Daoy (cell line): ENCODE data around the gene LHPP. TPM values are rescaled to one million over a fixed set of nuclear protein-coding genes. Genes with fewer than 3 reads are reported as not detected.

Experiments
- DNase-seq: peaks from one replicate; pipeline ENCODE4 v3.0.0-alpha.2; 2015; ENCODE audit warnings: low read depth
- total RNA-seq: library from RNA; depleted of rRNA; stranded (reverse); fragments of >200 nt; shearing (Covaris generic); gene quantifications from 2 replicates; pipeline ENCODE4 v1.2.3, GENCODE V29; 2014

LHPP gene
- total RNA-seq, 1 experiment from 2014 or later: 2.6 TPM

DNA sequence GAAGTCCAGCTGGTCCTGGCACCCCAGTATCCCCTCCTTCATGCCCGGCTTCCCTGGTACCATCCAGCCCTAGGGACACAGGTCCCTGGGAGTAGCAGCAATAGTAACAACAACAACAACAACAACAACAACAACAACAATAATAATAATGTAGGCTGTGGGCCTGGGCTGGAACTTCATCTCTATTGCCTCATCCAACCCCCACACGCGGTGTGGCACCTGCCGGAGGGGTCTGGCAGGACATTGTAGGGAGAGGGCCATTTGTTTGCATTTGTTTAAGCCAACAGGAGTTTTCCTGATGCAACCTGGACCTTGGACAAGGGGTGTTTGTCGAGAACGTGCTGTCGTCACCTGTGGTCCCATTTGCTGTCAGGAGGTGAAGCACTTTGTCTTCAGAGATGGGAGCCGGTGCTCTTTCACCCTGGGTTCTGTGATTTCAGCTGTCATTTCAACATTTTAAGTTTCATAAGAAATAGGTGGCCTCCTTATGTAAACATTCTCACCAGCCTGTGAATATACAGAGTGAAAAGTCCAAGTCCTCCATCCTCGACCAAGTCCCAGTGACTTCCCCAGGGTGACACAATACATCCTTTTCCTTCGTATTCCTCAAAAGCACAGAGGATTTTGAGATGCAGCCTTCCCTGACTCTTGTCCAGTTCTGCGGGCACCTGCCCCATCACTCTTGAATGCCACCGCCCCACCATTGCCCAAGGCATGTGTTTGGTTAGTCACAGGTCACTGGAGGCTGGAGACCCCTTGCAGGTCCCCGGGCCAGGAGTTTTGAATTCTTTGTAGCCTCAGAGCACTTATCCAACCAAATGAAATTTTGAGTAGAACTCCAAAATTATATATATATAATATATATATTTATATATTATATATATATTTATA is 9.2 kb downstream of the LHPP start:
- DNase-seq: no peak

- no peak for DNase-seq
These were observed 10.4 kb downstream of the LHPP start for GRCh38 chr10:124472071-124472470.

GRCh38 chr10:124473070-124473469 is 11.4 kb downstream of the LHPP start:
- DNase-seq: no peak

GRCh38 chr10:124474514-124475070 is 13.0 kb downstream of the LHPP start:
- DNase-seq: no peak

GRCh38 chr10:124476043-124476725 is 14.6 kb downstream of the LHPP start:
- no peak for DNase-seq

DNA sequence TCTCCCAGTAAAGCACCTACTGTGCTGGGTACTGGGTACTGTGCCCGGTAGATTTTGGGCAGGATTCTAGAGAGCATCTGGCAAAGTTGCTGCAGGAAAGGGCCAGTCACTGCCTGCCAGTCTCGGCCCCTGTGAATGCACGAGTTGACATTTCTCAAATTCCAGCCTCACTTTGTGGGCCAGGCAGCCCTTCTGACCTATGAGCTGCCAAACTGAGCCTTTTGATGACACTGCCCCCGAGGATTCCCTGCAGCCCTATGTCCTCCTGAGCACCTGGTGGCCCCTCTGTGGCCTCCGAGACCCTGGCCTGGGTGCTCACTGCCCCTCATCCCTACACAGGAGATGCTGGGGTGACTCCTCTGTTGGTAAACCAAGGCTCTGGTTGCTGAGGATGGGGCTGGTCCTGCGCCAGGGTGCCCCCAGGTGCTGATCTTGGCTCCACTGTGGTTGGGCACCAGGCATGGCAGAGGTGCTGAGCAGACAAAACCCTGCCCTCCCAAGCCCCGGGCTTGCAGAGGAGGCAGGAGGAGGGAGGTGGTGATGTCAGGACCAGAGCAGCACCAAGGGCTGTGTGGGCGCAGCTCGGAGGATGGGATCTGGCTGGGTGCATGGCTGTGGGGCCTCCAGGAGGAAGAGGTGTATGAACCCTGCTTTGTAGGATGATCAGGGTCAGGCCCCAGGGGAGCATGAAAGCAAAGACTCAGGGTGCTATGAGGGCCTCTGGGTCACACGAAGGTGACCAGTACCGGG is 16.2 kb downstream of the LHPP start:
- DNase-seq: no peak

GRCh38 chr10:124478515-124478914 is 16.9 kb downstream of the LHPP start:
- no peak for DNase-seq

GRCh38 chr10:124480860-124481259 is 19.2 kb downstream of the LHPP start:
- no peak for DNase-seq

GRCh38 chr10:124481717-124482116 is 20.1 kb downstream of the LHPP start:
- no peak for DNase-seq

- no peak for DNase-seq
These were observed 20.7 kb downstream of the LHPP start for GRCh38 chr10:124482236-124482800.

DNA sequence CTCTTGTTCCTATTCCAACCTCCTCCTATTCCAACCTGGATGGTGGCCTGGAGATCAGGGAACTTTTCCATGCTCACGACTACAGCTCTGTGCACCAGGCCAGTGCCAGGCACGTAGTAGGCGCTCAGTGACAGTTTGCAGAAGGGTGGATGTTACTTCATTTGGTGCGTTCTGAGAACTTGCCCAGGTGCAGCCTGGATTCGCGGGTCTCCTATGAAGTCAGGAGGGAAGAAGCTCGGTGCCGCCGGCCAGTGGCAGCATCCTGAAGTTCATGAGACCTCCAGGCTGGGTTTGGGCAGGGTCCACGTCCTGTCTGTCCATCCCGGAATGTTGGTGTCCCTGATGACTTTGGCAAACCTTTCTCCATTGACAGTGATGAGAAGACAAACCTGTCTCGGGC is 21.3 kb downstream of the LHPP start:
- no peak for DNase-seq

GRCh38 chr10:124484031-124484430 is 22.4 kb downstream of the LHPP start:
- no peak for DNase-seq

DNA sequence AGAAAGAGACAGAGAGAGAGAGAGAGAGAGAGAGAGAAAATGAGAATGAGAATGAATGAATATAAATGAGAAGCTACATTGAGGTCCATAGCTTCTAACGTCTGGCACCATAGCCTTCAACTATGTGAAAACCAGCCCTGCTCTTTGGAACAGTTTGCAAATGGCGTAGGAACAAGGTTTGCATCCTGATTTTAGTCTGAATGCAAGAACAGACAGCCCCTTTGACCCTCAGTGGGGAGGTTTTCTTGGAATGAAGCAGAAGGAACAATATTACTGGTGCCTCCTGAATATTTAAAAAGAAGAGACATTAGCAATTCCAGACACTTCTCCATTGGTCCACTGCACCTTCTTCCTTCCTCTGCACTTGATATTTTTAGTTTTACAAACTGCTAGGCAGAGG is 23.0 kb downstream of the LHPP start:
- DNase-seq: no peak

- DNase-seq: no peak
These were observed 25.0 kb downstream of the LHPP start for GRCh38 chr10:124486635-124487034.

GRCh38 chr10:124491105-124491504 is 29.5 kb downstream of the LHPP start:
- no peak for DNase-seq

GRCh38 chr10:124492266-124492665 is 30.6 kb downstream of the LHPP start:
- no peak for DNase-seq

DNA sequence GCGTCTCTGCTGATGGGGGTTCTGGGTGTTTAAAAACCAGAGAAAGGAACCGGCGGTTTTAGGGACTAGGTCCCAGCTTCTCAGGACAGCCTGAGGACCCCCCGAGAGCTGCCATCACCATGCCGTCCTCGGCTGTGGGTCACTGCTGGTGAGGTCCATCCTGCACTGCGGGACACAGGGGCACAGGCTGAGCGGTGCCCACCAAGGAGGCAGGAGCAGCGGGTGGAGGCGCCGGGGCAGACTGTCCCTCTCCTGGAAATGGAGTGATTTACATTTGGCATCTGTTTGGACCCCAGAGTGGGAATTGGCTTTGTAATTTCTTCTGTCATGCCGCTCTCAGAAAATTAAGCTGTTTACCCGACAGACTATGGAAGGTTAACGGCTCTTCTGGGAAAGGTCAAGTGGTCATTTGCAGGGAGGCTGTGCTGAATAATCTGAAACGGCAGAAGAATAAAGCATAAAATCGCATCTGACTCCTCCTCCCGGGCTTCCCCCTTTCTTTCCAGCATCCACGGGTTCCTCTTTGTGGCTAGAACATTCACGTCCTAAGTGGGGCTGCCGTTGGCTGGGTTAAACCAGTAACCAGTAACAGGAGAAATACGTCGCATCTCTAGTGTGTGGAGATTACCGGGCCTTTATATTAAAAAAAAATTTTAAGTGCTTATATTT is 31.7 kb downstream of the LHPP start:
- DNase-seq: no peak

GRCh38 chr10:124494046-124494807 is 32.6 kb downstream of the LHPP start:
- DNase-seq: no peak

GRCh38 chr10:124495162-124495561 is 33.5 kb downstream of the LHPP start:
- no peak for DNase-seq

GRCh38 chr10:124495725-124496124 is 34.1 kb downstream of the LHPP start:
- DNase-seq: no peak
